K562 (cell line): ENCODE results near the gene RBBP4.

Experiments
- BRCA1 ChIP-seq, 2 experiments: fragments of 450-650 bp in 1 of 2; sonication (generic) in 1 of 2; formaldehyde crosslinking in 1 of 2; IDR thresholded peaks; 2 replicates each; pipeline versions ENCODE4 v1.5.0 to v1.6.1; 2017 to 2020; ENCODE audit warnings: mild to moderate bottlenecking in 1 of 2, missing genetic modification reagents in 1 of 2
- CEBPB ChIP-seq: fragments of 450-650 bp; IDR thresholded peaks from 2 replicates; pipeline ENCODE4 v1.6.1; 2016; ENCODE audit warnings: missing genetic modification characterization, missing compliant biosample characterization
- CEBPZ ChIP-seq: fragments of 150-350 bp; IDR thresholded peaks from 2 replicates; pipeline ENCODE4 v1.6.1; 2014; ENCODE audit warnings: low read depth, mild to moderate bottlenecking, low read length, borderline replicate concordance
- CTCF ChIP-seq, 3 experiments: IDR thresholded peaks in 2 of 3; conservative IDR thresholded peaks in 1 of 3; 2 replicates each; pipeline ENCODE4 v1.5.1; 2011 to 2012; ENCODE audit warnings: low read length in 3 of 3, mild to moderate bottlenecking in 3 of 3, control low read depth in 2 of 3, improper control_type of control experiment in 1 of 3, inconsistent platforms in 1 of 3, low read depth in 1 of 3, mixed read lengths in 1 of 3, moderate library complexity in 1 of 3; ENCODE audit not compliant: insufficient read depth in 2 of 3
- EGR1 ChIP-seq: fragments of 450-650 bp; conservative IDR thresholded peaks from 2 replicates; pipeline ENCODE4 v1.6.1; 2017; ENCODE audit warnings: mild to moderate bottlenecking
- LEF1 ChIP-seq: fragments of 450-650 bp; IDR thresholded peaks from 2 replicates; pipeline ENCODE4 v1.6.1; 2016; ENCODE audit warnings: mild to moderate bottlenecking
- MEIS2 ChIP-seq: fragments of 450-650 bp; IDR thresholded peaks from 2 replicates; pipeline ENCODE4 v1.6.1; 2014; ENCODE audit warnings: mild to moderate bottlenecking; ENCODE audit not compliant: partially characterized antibody
- MTA1 ChIP-seq: fragments of 450-650 bp; IDR thresholded peaks from 2 replicates; pipeline ENCODE4 v1.6.1; 2017; ENCODE audit warnings: borderline replicate concordance
- NKRF ChIP-seq: fragments of 450-650 bp; IDR thresholded peaks from 2 replicates; pipeline ENCODE4 v1.6.1; 2016; ENCODE audit warnings: borderline replicate concordance
- PHF21A ChIP-seq: fragments of 450-650 bp; IDR thresholded peaks from 2 replicates; pipeline ENCODE4 v1.6.1; 2017; ENCODE audit warnings: low read depth, borderline replicate concordance
- RBM39 ChIP-seq: fragments of 200-400 bp; formaldehyde crosslinking; optimal IDR thresholded peaks from 2 replicates; pipeline ENCODE3; 2018; ENCODE audit warnings: low read depth, low read length
- RFX5 ChIP-seq: IDR thresholded peaks from 2 replicates; pipeline ENCODE4 v1.6.1; 2011; ENCODE audit warnings: low read depth, mild to moderate bottlenecking, improper control_type of control experiment, low read length
- ZNF589 ChIP-seq: fragments of 200-800 bp; sonication (Bioruptor generic); IDR thresholded peaks from 2 replicates; pipeline ENCODE4 v1.6.1; 2016; ENCODE audit warnings: low read depth, missing genetic modification characterization, missing compliant biosample characterization
- ZNF778 ChIP-seq: fragments of 450-650 bp; formaldehyde crosslinking; IDR thresholded peaks from 2 replicates; pipeline ENCODE4 v1.4.0; 2020; ENCODE audit warnings: mild to moderate bottlenecking, moderate library complexity

DNA sequence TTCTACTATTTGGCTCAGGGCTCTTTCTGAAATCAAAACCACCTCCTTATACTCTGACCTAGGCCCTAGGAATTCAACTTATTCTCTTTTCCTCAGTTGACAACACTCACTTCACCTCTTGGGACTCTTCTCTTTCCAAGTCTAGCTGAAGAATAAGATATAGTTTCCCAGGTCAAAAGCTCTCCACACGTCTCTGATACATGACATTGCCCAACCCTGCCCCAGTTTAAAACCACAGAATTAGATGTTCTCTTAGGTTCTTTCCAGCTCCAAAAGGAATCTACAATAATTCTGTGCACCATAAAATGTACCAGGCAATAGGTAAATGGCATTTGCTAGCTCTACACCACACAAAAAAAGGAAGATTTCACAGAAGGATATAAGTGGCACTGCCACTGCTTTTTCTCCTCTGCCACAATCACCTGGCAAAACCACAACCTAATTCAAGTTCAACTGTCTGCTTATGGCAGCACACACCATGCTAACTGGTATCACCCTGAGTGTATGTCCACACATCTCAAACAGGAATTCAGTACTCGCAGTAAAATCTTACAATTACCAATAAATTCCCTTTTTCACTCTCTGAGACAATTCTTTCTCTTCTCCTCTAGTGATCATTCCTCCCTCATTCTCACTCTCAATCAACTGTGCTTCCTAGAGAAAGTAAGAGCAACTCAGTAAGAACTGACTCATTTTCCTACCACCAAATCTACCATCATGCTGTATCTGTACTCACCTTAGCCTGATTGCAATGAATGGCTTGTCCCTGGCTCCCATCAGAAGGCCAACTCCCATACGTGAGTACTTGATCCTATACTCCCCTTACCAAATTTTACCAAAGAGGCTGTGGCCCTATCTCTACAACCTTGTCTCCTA lies 28.0 kb upstream of the RBBP4 start:
- no peak for TF ChIP-seq NKRF
- no peak for TF ChIP-seq PHF21A
- TF ChIP-seq MTA1 = no peak
- TF ChIP-seq BRCA1 (IDR thresholded peaks at IDR 0.05) = no peak
- TF ChIP-seq BRCA1 (CRISPR knock-in tag; IDR thresholded peaks at IDR 0.05) = no peak
- TF ChIP-seq EGR1 = no peak
- TF ChIP-seq CEBPB (tag) = no peak
- TF ChIP-seq CEBPZ = no peak
- TF ChIP-seq LEF1 = no peak
- TF ChIP-seq ZNF589 (CRISPR knock-in tag) = no peak
- no peak for TF ChIP-seq CTCF (IDR thresholded peaks at IDR 0.05 in 2 of 3, conservative IDR thresholded peaks at IDR 0.05 in 1 of 3; ENCODE audit: insufficient read depth in 2 of 3, low read depth in 1 of 3, low read length in 3 of 3)
- TF ChIP-seq RBM39 = no peak
- TF ChIP-seq RFX5 = no peak
- no peak for TF ChIP-seq MEIS2
- no peak for TF ChIP-seq ZNF778 (CRISPR knock-in tag)
